Measurements from ENCODE around the gene VASP.
A peak's percentile ranks its signal among the peaks of the same experiment; 100 is the strongest.

VASP gene

GRCh38 chr19:45473682-45474605 is 33.3 kb upstream of the VASP start:
- no peak for DNase-seq

- DNase-seq: no peak
Observed at GRCh38 chr19:45474606-45475521, 32.4 kb upstream of the VASP start.

- DNase-seq: no peak
Observed at GRCh38 chr19:45475537-45476291, 31.6 kb upstream of the VASP start.

- no peak for DNase-seq
Observed at GRCh38 chr19:45476304-45476703, 31.0 kb upstream of the VASP start.

- no peak for DNase-seq
Observed at GRCh38 chr19:45477186-45477585, 30.1 kb upstream of the VASP start.

GRCh38 chr19:45477713-45478453 is 29.4 kb upstream of the VASP start:
- peak in 1 of 2 experiments; percentile 57 for DNase-seq

GRCh38 chr19:45478454-45479238 is 28.6 kb upstream of the VASP start:
- DNase-seq: peak; percentile 85 to 86

- DNase-seq: no peak
Observed at GRCh38 chr19:45483033-45483432, 24.2 kb upstream of the VASP start.

GRCh38 chr19:45484273-45484945 is 22.9 kb upstream of the VASP start:
- no peak for DNase-seq

- DNase-seq: peak; percentile 95 to 96
Observed at GRCh38 chr19:45485305-45486077, 21.8 kb upstream of the VASP start.

GRCh38 chr19:45488708-45489107 is 18.6 kb upstream of the VASP start:
- DNase-seq: no peak

- DNase-seq: no peak
Observed at GRCh38 chr19:45489216-45489855, 17.9 kb upstream of the VASP start.

- DNase-seq: no peak
Observed at GRCh38 chr19:45492137-45492626, 15.1 kb upstream of the VASP start.

- peak; percentile 35 to 57 for DNase-seq
Observed at GRCh38 chr19:45492627-45493470, 14.4 kb upstream of the VASP start.

GRCh38 chr19:45494261-45494916 is 12.9 kb upstream of the VASP start:
- no peak for DNase-seq

GRCh38 chr19:45495178-45495577 is 12.1 kb upstream of the VASP start:
- no peak for DNase-seq

- DNase-seq: peak; percentile 18 to 31
Observed at GRCh38 chr19:45496349-45496953, 10.8 kb upstream of the VASP start.

All from Kasumi-1 (cell line).